ENCODE measurements around the gene PRPS2. TPM values are rescaled to one million over a fixed set of nuclear protein-coding genes. Genes with fewer than 3 reads are reported as not detected.

Gene PRPS2
- total RNA-seq, 1 donor from 2014 or later, result 51.7 TPM

GRCh38 chrX:12865359-12865758 is 74.1 kb downstream of the PRPS2 start:
- no peaks in the 10 kb centered on the region for H3K4me1 Mint-ChIP-seq (ENCODE audit: unreplicated experiment)
- no peak overlapping the region for H3K27ac Mint-ChIP-seq
- H3K27me3 Mint-ChIP-seq, result no peaks in the 10 kb centered on the region
- peaks cover 4% of the 10 kb centered on the region for H3K9me3 Mint-ChIP-seq
- no peaks in the 10 kb centered on the region for H3K36me3 Mint-ChIP-seq
- TF ChIP-seq CTCF (conservative IDR thresholded peaks at IDR 0.05), result no peak
- H3K4me3 Mint-ChIP-seq, result no peak overlapping the region
- no peak for DNase-seq (ENCODE audit: extremely low spot score, unreplicated experiment)

GRCh38 chrX:12866451-12867377 is 75.5 kb downstream of the PRPS2 start, which contains the start of gene TLR7:
Gene TLR7, plus strand, starts transcription at chrX:12867072. Its CDS starts 507 bp downstream, at chrX:12867579.
- Mint-ChIP-seq H3K4me1 (ENCODE audit: unreplicated experiment) (no peaks in the 10 kb centered on the region), H3K36me3 (no peaks in the 10 kb centered on the region), H3K27ac (no peak within 1 kb of the TSS), H3K4me3 (no peak within 1 kb of the TSS), H3K27me3 (no peaks in the 10 kb centered on the region), H3K9me3 (peaks cover 4% of the 10 kb centered on the region)
- no peak for TF ChIP-seq CTCF (conservative IDR thresholded peaks at IDR 0.05)
- no peak for DNase-seq (ENCODE audit: extremely low spot score, unreplicated experiment)

- DNase-seq (ENCODE audit: extremely low spot score, unreplicated experiment), result no peak
- H3K36me3 Mint-ChIP-seq, result no peaks in the 10 kb centered on the region
- no peaks in the 10 kb centered on the region for H3K4me1 Mint-ChIP-seq (ENCODE audit: unreplicated experiment)
- no peak overlapping the region for H3K4me3 Mint-ChIP-seq
- no peaks in the 10 kb centered on the region for H3K27me3 Mint-ChIP-seq
- peaks cover 8% of the 10 kb centered on the region for H3K9me3 Mint-ChIP-seq
- TF ChIP-seq CTCF (conservative IDR thresholded peaks at IDR 0.05), result no peak
- H3K27ac Mint-ChIP-seq, result no peak overlapping the region
Observed at GRCh38 chrX:12867685-12868084, 76.5 kb downstream of the PRPS2 start.

GRCh38 chrX:12868747-12869146 is 77.5 kb downstream of the PRPS2 start:
- no peak overlapping the region for H3K27ac Mint-ChIP-seq
- peaks cover 8% of the 10 kb centered on the region for H3K9me3 Mint-ChIP-seq
- no peaks in the 10 kb centered on the region for H3K4me1 Mint-ChIP-seq (ENCODE audit: unreplicated experiment)
- no peaks in the 10 kb centered on the region for H3K27me3 Mint-ChIP-seq
- TF ChIP-seq CTCF (conservative IDR thresholded peaks at IDR 0.05), result no peak
- no peak for DNase-seq (ENCODE audit: extremely low spot score, unreplicated experiment)
- no peak overlapping the region for H3K4me3 Mint-ChIP-seq
- no peaks in the 10 kb centered on the region for H3K36me3 Mint-ChIP-seq

GRCh38 chrX:12871257-12871656 is 80.0 kb downstream of the PRPS2 start:
- Mint-ChIP-seq H3K36me3 (no peaks in the 10 kb centered on the region), H3K4me3 (no peak overlapping the region), H3K27ac (no peak overlapping the region), H3K9me3 (peaks cover 13% of the 10 kb centered on the region), H3K27me3 (no peaks in the 10 kb centered on the region), H3K4me1 (ENCODE audit: unreplicated experiment) (no peaks in the 10 kb centered on the region)
- TF ChIP-seq CTCF (conservative IDR thresholded peaks at IDR 0.05), result no peak
- no peak for DNase-seq (ENCODE audit: extremely low spot score, unreplicated experiment)

Data from type B pancreatic cell (in vitro differentiated cells).